Measurements from ENCODE around the gene ENTPD8.

GRCh38 chr9:137459601-137460362 is 18.6 kb upstream of the ENTPD8 start:
- no peak for TF ChIP-seq CTCF (conservative IDR thresholded peaks at IDR 0.05; ENCODE audit: low read depth, low read length)
- TF ChIP-seq EZH2phosphoT487 (IDR thresholded peaks at IDR 0.05; ENCODE audit: borderline replicate concordance, low read length): no peak
